Lower lobe of right lung (tissue), 2 donors: ENCODE results near the gene CCR3. TPM values are rescaled to one million over a fixed set of nuclear protein-coding genes. Genes with fewer than 3 reads are reported as not detected.

Experiments
- ATAC-seq, 2 donors: fragments of 200-7000 bp; cut with Tn5 transposase; one replicate each; pipeline ENCODE4 v1.9.1; 2020 to 2022; ENCODE audit warnings: mild to moderate bottlenecking in 2 of 2, moderate library complexity in 2 of 2
- DNase-seq: peaks from one replicate; pipeline ENCODE4 v3.0.0-alpha.2; 2020
- H3K27ac ChIP-seq: fragments of 200-600 bp; one replicate; pipeline ENCODE4 v1.8.0; 2022
- H3K27me3 ChIP-seq: fragments of 200-600 bp; one replicate; pipeline ENCODE4 v1.8.0; 2022; ENCODE audit warnings: low read depth
- H3K36me3 ChIP-seq: fragments of 200-600 bp; one replicate; pipeline ENCODE4 v1.8.0; 2022; ENCODE audit warnings: mild to moderate bottlenecking
- H3K4me1 ChIP-seq: fragments of 200-600 bp; one replicate; pipeline ENCODE4 v1.8.0; 2022
- H3K4me3 ChIP-seq: fragments of 200-600 bp; one replicate; pipeline ENCODE4 v1.8.0; 2022; ENCODE audit warnings: mild to moderate bottlenecking
- H3K9me3 ChIP-seq: fragments of 200-600 bp; one replicate; pipeline ENCODE4 v1.8.0; 2022
- CTCF ChIP-seq: fragments of 200-600 bp; IDR thresholded peaks from one replicate; pipeline ENCODE4 v1.8.0; 2022; ENCODE audit warnings: antibody characterized with exemption, mild to moderate bottlenecking
- intact Hi-C: fragments of 100-400 bp; cut with DNase I; formaldehyde crosslinking; loops from one replicate; pipeline ENCODE4 v1.11.0; 2022
- total RNA-seq: library from RNA; stranded (reverse); fragmentation: NEBNext Ultra II Directional; extraction: Animal tissue kit (Norgen Biotek cat#: 25700); gene quantifications from one replicate; pipeline ENCODE4 v1.2.1, GENCODE V29; 2021
- donor health status: DM: no; HTN: yes; CAD: no; lungs with severe emphysema.

The CCR3 gene
- total RNA-seq, 1 donor from 2014 or later: not detected

- intact Hi-C loops: no loop called here
- peaks cover 5% of the 10 kb centered on the region for H3K9me3 ChIP-seq
- no peak for TF ChIP-seq CTCF
Measured at GRCh38 chr3:46200211-46200610, 42.0 kb upstream of the CCR3 start.

DNA sequence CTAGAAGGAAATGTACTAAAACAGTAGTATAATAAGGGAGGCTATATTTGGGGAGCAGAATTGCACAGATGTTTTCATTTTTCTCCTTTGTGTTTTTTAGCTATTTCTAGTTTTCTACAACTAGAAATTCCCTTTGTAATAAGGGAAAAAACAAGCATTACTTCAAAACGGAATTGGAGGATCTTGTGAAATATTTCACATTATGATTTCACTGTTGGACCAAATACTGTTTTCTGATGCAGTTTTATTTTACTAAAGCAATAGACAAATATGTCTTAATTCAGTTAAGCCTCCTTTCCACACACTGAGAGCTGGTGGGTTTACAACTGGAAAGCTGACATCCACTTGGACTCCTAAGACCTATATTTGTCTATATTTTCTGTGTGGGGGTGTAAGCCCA is 41.5 kb upstream of the CCR3 start:
- ATAC-seq: no peak
- DNase-seq: no peak
- Histone ChIP-seq H3K9me3 (peaks cover 5% of the 10 kb centered on the region), H3K27me3 (no peaks in the 10 kb centered on the region), H3K4me1 (peaks cover 12% of the 10 kb centered on the region), H3K4me3 (no peak overlapping the region), H3K36me3 (peaks cover 10% of the 10 kb centered on the region), H3K27ac (no peak overlapping the region)
- intact Hi-C loops: no loop called here
- no peak for TF ChIP-seq CTCF

More at GRCh38 chr3:46200211-46200610, 42.0 kb upstream of the CCR3 start:
- Histone ChIP-seq H3K27me3 (no peaks in the 10 kb centered on the region), H3K4me3 (no peak overlapping the region), H3K36me3 (peaks cover 10% of the 10 kb centered on the region), H3K27ac (no peak overlapping the region), H3K4me1 (peaks cover 6% of the 10 kb centered on the region)
- no peak for DNase-seq
- ATAC-seq: no peak

DNA sequence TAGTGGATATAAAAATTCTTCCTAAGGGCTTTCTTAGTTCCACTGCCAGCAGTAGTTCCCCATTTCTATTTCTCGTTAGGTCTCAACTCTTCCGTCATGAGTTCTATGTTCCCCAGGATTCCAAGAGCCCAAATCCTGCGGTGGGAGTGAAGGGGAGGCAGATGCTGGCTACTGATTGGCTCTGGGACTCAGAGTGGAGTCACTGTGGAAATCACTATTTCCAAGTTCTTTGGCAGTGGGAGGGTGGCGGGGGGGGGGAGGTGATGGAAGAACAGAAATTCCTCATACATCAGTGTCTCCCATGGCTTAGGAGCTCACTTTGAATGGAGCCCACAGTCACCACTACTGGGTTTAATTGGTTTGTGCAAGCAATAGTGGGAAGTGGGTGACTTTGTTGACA is 39.7 kb upstream of the CCR3 start:
- Histone ChIP-seq H3K4me3 (no peak overlapping the region), H3K9me3 (peaks cover 5% of the 10 kb centered on the region), H3K36me3 (peaks cover 10% of the 10 kb centered on the region), H3K27me3 (no peaks in the 10 kb centered on the region), H3K27ac (no peak overlapping the region), H3K4me1 (peaks cover 12% of the 10 kb centered on the region)
- no peak for TF ChIP-seq CTCF
- no peak for ATAC-seq
- no peak for DNase-seq
- intact Hi-C loops: no loop called here

DNA sequence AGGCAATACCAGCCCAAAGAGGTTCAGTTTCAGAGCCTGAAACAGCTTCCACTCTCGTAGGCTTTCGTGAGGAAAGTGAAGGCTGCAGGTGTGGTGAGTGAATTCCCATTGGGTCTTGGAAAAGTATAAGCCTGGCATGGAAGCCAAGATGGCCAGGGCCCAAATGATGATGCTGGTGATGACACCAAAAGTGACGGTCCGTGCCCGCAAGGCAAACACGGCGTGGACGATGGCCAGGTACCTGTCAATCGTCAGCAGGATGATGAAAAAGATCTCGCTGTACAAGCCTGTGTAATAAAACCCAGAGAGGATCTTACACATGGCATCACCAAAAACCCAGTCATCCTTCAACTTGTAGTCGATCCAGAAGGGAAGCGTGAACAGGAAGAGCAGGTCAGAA is 38.6 kb upstream of the CCR3 start:
- Histone ChIP-seq H3K27me3 (no peaks in the 10 kb centered on the region), H3K27ac (no peak overlapping the region), H3K4me1 (peaks cover 16% of the 10 kb centered on the region), H3K4me3 (no peak overlapping the region), H3K36me3 (peaks cover 10% of the 10 kb centered on the region), H3K9me3 (no peaks in the 10 kb centered on the region)
- DNase-seq: no peak
- intact Hi-C loops: no loop called here
- TF ChIP-seq CTCF: no peak
- ATAC-seq: no peak

- ATAC-seq (no peak), DNase-seq (no peak)
- Histone ChIP-seq H3K36me3 (peaks cover 10% of the 10 kb centered on the region), H3K4me3 (peak overlapping the region; percentile 50), H3K9me3 (no peaks in the 10 kb centered on the region), H3K27ac (no peak overlapping the region), H3K4me1 (peaks cover 32% of the 10 kb centered on the region), H3K27me3 (no peaks in the 10 kb centered on the region)
- no peak for TF ChIP-seq CTCF
- intact Hi-C loops: no loop called here
Measured at GRCh38 chr3:46205286-46205960, 36.8 kb upstream of the CCR3 start.
